Chondrocyte (in vitro differentiated cells): Measurements from ENCODE around the gene TRIM9. TPM values are rescaled to one million over a fixed set of nuclear protein-coding genes. Genes with fewer than 3 reads are reported as not detected.
A peak's percentile ranks its signal among the peaks of the same experiment; 100 is the strongest.

ENCODE experiments used
- DNase-seq: peaks from one replicate; pipeline ENCODE4 v3.0.0; 2021; ENCODE audit warnings: mixed read lengths, low spot score
- H3K27ac Mint-ChIP-seq: one replicate; pipeline ENCODE4 v1.8.0; 2021; ENCODE audit warnings: mild to moderate bottlenecking, moderate library complexity, mixed read lengths; ENCODE audit not compliant: unreplicated experiment
- H3K27me3 Mint-ChIP-seq: 2 replicates; pipeline ENCODE4 v1.8.0; 2021; ENCODE audit warnings: low read depth, mixed read lengths
- H3K36me3 Mint-ChIP-seq: 2 replicates; pipeline ENCODE4 v1.8.0; 2021; ENCODE audit warnings: low read depth, mixed read lengths
- H3K4me1 Mint-ChIP-seq: 2 replicates; pipeline ENCODE4 v1.8.0; 2021; ENCODE audit warnings: low read depth, mild to moderate bottlenecking, mixed read lengths
- H3K4me3 Mint-ChIP-seq: one replicate; pipeline ENCODE4 v1.8.0; 2021; ENCODE audit warnings: mild to moderate bottlenecking, moderate library complexity, mixed read lengths; ENCODE audit not compliant: unreplicated experiment
- H3K9me3 Mint-ChIP-seq: 2 replicates; pipeline ENCODE4 v1.8.0; 2021; ENCODE audit warnings: low read depth, mixed read lengths
- total RNA-seq: library from RNA; stranded (reverse); gene quantifications from 3 replicates; pipeline ENCODE4 v1.2.1, GENCODE V29; 2021
- TF ChIP-seq, protein P1 (sequence below): fragments of 200-600 bp; sonication (generic); IDR thresholded peaks from 2 replicates; pipeline ENCODE4 v1.5.0; 2021; ENCODE audit warnings: antibody characterized with exemption, mild to moderate bottlenecking, moderate library complexity

Gene TRIM9
- total RNA-seq, 1 donor from 2014 or later, result 15.5 TPM

DNA sequence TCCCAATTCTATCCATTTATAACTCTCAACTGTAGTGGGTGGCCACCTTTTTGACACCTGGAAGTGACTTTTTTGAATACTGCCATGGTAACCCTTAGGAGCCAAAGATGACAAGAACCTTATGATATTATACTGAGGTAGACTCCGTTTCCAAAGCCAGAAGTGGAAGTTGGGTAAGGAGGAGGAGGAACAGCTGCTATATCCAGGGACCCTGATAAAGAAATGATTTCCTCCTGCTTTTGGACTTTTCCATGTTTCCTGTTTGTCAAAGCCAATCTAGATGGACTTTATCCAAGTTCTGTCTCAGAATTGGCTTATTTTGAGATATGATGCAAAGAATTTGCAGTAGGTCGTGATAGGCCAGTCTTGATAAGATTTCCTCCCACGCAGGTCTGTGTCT, 14.3 kb downstream of the TRIM9 start:
- Mint-ChIP-seq H3K36me3 (peaks cover 2% of the 10 kb centered on the region), H3K9me3 (no peaks in the 10 kb centered on the region), H3K27me3 (no peaks in the 10 kb centered on the region), H3K27ac (no peak overlapping the region), H3K4me1 (peaks cover 18% of the 10 kb centered on the region), H3K4me3 (no peak overlapping the region)
- TF ChIP-seq, protein P1, sequence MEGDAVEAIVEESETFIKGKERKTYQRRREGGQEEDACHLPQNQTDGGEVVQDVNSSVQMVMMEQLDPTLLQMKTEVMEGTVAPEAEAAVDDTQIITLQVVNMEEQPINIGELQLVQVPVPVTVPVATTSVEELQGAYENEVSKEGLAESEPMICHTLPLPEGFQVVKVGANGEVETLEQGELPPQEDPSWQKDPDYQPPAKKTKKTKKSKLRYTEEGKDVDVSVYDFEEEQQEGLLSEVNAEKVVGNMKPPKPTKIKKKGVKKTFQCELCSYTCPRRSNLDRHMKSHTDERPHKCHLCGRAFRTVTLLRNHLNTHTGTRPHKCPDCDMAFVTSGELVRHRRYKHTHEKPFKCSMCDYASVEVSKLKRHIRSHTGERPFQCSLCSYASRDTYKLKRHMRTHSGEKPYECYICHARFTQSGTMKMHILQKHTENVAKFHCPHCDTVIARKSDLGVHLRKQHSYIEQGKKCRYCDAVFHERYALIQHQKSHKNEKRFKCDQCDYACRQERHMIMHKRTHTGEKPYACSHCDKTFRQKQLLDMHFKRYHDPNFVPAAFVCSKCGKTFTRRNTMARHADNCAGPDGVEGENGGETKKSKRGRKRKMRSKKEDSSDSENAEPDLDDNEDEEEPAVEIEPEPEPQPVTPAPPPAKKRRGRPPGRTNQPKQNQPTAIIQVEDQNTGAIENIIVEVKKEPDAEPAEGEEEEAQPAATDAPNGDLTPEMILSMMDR, result no peak
- DNase-seq, result no peak

GRCh38 chr14:51079489-51079888, 15.4 kb downstream of the TRIM9 start:
- TF ChIP-seq, protein P1, result no peak
- no peaks in the 10 kb centered on the region for H3K9me3 Mint-ChIP-seq
- no peak for DNase-seq
- H3K36me3 Mint-ChIP-seq, result peaks cover 2% of the 10 kb centered on the region
- no peak overlapping the region for H3K4me3 Mint-ChIP-seq
- no peak overlapping the region for H3K27ac Mint-ChIP-seq
- H3K4me1 Mint-ChIP-seq, result peaks cover 24% of the 10 kb centered on the region
- no peaks in the 10 kb centered on the region for H3K27me3 Mint-ChIP-seq

DNA sequence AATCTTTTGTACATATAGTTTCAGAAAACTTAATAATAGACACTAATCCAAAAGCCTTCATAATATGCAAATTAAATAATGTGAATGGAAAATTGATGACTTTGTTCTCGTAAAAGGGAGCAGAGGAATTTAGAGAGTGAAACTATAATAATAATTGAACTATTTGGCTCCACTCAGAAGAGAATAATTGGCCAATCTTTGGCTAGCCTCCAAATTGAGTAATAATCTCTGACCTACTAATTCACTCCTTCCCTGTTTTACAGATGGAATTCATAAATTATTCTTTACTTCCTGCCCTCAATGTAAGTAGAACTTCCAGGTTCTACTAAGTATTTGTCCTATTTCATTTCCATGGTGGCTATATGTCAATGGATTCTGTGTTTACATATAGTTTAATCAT, 15.8 kb downstream of the TRIM9 start:
- DNase-seq, result no peak

DNA sequence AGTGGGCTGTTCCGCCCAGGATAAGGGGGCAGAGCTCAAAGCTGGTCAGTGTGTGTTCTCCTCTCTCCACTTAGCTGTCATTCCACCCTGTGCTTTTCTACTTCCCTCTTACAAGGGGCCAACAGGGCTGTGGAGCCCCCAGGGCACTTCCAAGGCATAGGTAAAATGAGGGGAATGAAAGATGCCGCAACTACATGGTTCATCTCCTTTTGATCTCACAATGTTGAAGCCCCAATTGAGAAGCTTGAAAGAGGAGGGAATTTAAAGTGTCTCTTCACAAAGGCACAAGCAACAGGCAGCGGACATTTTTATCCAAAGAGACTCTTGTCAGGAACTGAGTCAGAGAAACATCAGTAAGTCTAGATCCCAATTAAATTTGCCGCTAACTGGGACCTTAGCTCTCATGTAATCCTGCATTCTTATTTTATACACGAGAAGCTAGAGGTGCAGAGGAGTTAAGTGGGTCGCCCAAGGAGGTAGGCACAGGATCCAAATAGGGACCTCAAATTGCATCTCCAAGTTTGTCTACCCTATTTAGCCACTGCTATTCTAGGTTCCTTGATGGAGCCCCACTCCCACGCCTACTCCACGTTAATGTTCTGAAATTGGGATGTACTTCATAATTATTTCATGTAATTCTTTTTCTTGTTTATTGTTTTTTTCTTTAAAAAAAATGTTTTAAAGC, 20.1 kb downstream of the TRIM9 start:
- H3K36me3 Mint-ChIP-seq, result peaks cover 2% of the 10 kb centered on the region
- peaks cover 49% of the 10 kb centered on the region for H3K4me1 Mint-ChIP-seq
- no peak overlapping the region for H3K4me3 Mint-ChIP-seq
- no peak for DNase-seq
- H3K9me3 Mint-ChIP-seq, result peaks cover 5% of the 10 kb centered on the region
- H3K27ac Mint-ChIP-seq, result peak overlapping the region; percentile 90
- TF ChIP-seq, protein P1, result no peak
- H3K27me3 Mint-ChIP-seq, result no peaks in the 10 kb centered on the region

More for the DNA sequence above, 15.8 kb downstream of the TRIM9 start:
- H3K27me3 Mint-ChIP-seq, result no peaks in the 10 kb centered on the region
- H3K4me3 Mint-ChIP-seq, result no peak overlapping the region
- H3K4me1 Mint-ChIP-seq, result peaks cover 28% of the 10 kb centered on the region
- TF ChIP-seq, protein P1, result no peak
- H3K27ac Mint-ChIP-seq, result no peak overlapping the region
- no peaks in the 10 kb centered on the region for H3K9me3 Mint-ChIP-seq
- peaks cover 2% of the 10 kb centered on the region for H3K36me3 Mint-ChIP-seq

DNA sequence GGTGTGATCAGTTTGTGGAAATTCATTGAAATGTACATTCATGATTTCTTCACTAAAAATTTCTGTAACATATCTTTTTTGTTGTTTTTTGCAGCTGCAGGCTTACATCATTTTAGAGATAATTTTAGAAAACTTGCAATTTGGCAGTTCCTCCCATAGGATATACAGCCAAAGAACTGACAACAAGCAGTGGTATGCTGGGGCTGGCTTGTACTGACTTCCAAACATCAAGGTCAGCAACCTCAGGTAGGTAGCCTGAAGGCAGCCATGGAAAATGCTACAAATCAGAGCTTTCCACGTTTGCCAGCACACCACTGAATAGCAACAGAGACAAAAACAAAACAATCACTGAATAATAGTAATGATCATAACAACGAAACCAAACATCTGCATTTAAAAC, 21.2 kb downstream of the TRIM9 start:
- Mint-ChIP-seq H3K4me1 (peaks cover 56% of the 10 kb centered on the region), H3K27me3 (no peaks in the 10 kb centered on the region), H3K36me3 (peaks cover 5% of the 10 kb centered on the region), H3K4me3 (no peak overlapping the region), H3K27ac (peak overlapping the region; percentile 90), H3K9me3 (peaks cover 11% of the 10 kb centered on the region)
- TF ChIP-seq, protein P1, result no peak
- no peak for DNase-seq
